Breast epithelium (tissue), 3 donors: ENCODE measurements around the gene CIZ1.

Experiments used
- POLR2A ChIP-seq: fragments of 450-650 bp; IDR thresholded peaks from one replicate; pipeline ENCODE4 v1.6.1; 2016; ENCODE audit warnings: antibody characterized with exemption, mild to moderate bottlenecking, moderate library complexity
- POLR2AphosphoS5 ChIP-seq, 3 donors: sonication (generic); formaldehyde crosslinking; IDR thresholded peaks; one replicate each; pipeline ENCODE4 v1.6.1; 2017; ENCODE audit warnings: antibody characterized with exemption in 3 of 3
- TF ChIP-seq, protein P1 (sequence below), 3 donors: fragments of 450-650 bp; IDR thresholded peaks; one replicate each; pipeline ENCODE4 v1.5.1; 2016 to 2017; ENCODE audit warnings: antibody characterized with exemption in 3 of 3, mild to moderate bottlenecking in 3 of 3, moderate library complexity in 3 of 3

DNA sequence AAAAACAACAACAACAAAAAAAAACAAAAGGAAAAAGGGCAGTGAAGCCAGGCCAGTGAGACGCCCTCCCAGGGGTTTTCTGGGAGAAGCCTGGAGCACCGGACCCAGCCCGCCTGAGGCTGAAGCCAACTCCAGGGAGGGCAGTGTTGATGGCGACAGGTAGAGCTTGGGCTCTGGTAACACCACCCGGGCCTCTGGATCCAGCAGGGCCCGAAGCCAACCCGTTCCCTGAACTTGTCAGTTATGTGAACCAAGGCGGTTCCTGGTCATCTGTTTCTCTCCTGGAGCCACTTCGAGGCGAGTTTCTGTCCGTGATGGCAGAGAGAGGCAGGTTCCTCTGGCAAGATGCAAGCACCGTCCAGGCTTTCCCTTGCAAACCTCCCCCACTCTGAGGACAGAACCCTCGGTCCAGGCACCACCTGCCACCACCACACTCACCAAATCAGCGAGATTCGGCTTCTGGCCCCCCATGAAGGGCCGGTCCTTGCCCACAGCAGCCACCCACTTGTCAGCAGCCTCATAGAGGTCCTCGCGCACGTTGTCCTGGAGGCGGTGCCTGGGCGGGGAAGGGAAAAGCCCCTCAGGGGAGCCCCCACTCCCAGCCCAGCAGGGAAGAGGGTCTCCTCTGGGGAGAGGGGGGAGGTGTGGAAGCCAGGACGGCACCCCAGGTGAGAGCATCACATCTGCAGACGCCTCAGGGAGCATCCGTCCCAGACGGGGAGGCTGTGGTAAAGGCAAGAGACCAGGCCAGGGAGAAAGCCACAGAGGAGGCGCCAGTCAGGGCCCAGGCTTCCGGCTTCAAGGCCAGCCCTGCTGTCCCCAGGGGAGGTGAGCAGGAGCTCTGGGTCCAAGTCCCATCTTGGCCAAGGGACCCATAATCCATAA is 69.2 kb downstream of the CIZ1 start:
- TF ChIP-seq, protein P1, sequence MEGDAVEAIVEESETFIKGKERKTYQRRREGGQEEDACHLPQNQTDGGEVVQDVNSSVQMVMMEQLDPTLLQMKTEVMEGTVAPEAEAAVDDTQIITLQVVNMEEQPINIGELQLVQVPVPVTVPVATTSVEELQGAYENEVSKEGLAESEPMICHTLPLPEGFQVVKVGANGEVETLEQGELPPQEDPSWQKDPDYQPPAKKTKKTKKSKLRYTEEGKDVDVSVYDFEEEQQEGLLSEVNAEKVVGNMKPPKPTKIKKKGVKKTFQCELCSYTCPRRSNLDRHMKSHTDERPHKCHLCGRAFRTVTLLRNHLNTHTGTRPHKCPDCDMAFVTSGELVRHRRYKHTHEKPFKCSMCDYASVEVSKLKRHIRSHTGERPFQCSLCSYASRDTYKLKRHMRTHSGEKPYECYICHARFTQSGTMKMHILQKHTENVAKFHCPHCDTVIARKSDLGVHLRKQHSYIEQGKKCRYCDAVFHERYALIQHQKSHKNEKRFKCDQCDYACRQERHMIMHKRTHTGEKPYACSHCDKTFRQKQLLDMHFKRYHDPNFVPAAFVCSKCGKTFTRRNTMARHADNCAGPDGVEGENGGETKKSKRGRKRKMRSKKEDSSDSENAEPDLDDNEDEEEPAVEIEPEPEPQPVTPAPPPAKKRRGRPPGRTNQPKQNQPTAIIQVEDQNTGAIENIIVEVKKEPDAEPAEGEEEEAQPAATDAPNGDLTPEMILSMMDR (IDR thresholded peaks at IDR 0.05), result no peak
- TF ChIP-seq POLR2A (no peak), POLR2AphosphoS5 (IDR thresholded peaks at IDR 0.05) (no peak)
